H1 (cell line): ENCODE measurements around the gene PRDX2. TPM values are rescaled to one million over a fixed set of nuclear protein-coding genes. Genes with fewer than 3 reads are reported as not detected.

Experiments used
- ASH2L ChIP-seq: fragments of 200-600, 300-600 bp; sonication (generic); IDR thresholded peaks from one replicate; pipeline ENCODE4 v1.7.1; 2017; ENCODE audit warnings: low read length
- HDAC2 ChIP-seq, 2 experiments: fragments of 300-600 bp in 1 of 2; sonication (generic) in 1 of 2; IDR thresholded peaks; 2 replicates each; pipeline ENCODE4 v1.6.1; 2011 to 2012; ENCODE audit warnings: low read depth in 2 of 2, low read length in 2 of 2, mild to moderate bottlenecking in 2 of 2, moderate library complexity in 2 of 2, borderline replicate concordance in 1 of 2, inconsistent platforms in 1 of 2
- NANOG ChIP-seq: IDR thresholded peaks from 2 replicates; pipeline ENCODE4 v1.6.1; 2011; ENCODE audit warnings: low read length, low read depth, mild to moderate bottlenecking, inconsistent platforms; ENCODE audit not compliant: insufficient read depth, poor library complexity, severe bottlenecking
- PHF8 ChIP-seq: fragments of 200-600 bp; sonication (generic); conservative IDR thresholded peaks from 2 replicates; pipeline ENCODE4 v1.7.1; 2012; ENCODE audit warnings: low read depth, mild to moderate bottlenecking, inconsistent platforms, low read length, moderate library complexity
- SP1 ChIP-seq: IDR thresholded peaks from 2 replicates; pipeline ENCODE4 v1.6.1; 2011; ENCODE audit warnings: low read depth, low read length
- YY1 ChIP-seq: IDR thresholded peaks from 2 replicates; pipeline ENCODE4 v1.6.1; 2011; ENCODE audit warnings: low read depth, mild to moderate bottlenecking, low read length
- polyA plus RNA-seq, 7 experiments: library from polyadenylated mRNA; depleted of rRNA in 3 of 7; stranded (reverse) in 5 of 7; unstranded in 2 of 7; fragments of >200 nt in 5 of 7; fragments of 200-250 nt in 2 of 7; gene quantifications; 1 replicate in 5 of 7; 2 replicates in 1 of 7; 4 replicates in 1 of 7; pipeline versions ENCODE4 v1.2.1 to v1.2.3, GENCODE V29; 2011 to 2013; ENCODE audit warnings: missing spikeins in 2 of 7, mixed read lengths in 2 of 7
- total RNA-seq: library from RNA; stranded (reverse); fragmentation: NEBNext Ultra II Directional; extraction: Animal tissue kit (Norgen Biotek cat#: 25700); gene quantifications from 2 replicates; pipeline ENCODE4 v1.2.1, GENCODE V29; 2021
- TF ChIP-seq, protein P1 (sequence below): fragments of 300-600 bp; sonication (generic); IDR thresholded peaks from 2 replicates; pipeline ENCODE4 v1.7.1; 2012; ENCODE audit warnings: low read length, moderate library complexity, mild to moderate bottlenecking, inconsistent platforms; ENCODE audit not compliant: insufficient replicate concordance

PRDX2 gene
- total and polyA plus RNA-seq, 2 of the 8 experiments (the other 6 are each of a cell fraction or from before 2014, with no cell fraction given) = 380 to 748 TPM

DNA sequence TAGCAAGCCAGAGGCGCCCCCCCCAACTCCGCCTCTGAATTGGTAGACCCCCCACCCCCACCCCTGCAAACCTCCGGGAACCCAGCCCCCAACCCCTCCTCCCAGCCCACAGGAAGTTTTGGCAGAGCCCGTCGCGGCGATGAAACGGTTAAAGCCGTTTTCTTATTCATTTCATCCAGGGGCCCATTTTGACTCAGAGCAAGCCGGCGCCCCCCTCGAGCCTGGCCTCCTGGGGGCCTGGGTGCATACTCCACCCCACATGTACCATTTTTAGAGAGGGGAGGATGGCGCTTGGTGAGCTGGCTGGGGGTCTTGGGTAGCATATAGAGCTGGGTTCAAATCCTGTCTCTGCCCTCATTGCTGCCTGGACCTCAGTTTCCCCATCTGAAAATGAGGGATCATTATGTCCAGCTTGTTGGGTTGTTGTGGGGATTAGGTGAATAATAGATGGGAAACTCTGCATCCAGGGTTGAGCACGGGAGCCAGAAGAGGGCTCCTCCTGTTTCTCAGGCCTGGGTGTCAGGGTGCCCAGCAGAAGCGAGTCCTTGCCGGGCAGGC is 18.2 kb downstream of the PRDX2 start (continued):
- TF ChIP-seq, protein P1, sequence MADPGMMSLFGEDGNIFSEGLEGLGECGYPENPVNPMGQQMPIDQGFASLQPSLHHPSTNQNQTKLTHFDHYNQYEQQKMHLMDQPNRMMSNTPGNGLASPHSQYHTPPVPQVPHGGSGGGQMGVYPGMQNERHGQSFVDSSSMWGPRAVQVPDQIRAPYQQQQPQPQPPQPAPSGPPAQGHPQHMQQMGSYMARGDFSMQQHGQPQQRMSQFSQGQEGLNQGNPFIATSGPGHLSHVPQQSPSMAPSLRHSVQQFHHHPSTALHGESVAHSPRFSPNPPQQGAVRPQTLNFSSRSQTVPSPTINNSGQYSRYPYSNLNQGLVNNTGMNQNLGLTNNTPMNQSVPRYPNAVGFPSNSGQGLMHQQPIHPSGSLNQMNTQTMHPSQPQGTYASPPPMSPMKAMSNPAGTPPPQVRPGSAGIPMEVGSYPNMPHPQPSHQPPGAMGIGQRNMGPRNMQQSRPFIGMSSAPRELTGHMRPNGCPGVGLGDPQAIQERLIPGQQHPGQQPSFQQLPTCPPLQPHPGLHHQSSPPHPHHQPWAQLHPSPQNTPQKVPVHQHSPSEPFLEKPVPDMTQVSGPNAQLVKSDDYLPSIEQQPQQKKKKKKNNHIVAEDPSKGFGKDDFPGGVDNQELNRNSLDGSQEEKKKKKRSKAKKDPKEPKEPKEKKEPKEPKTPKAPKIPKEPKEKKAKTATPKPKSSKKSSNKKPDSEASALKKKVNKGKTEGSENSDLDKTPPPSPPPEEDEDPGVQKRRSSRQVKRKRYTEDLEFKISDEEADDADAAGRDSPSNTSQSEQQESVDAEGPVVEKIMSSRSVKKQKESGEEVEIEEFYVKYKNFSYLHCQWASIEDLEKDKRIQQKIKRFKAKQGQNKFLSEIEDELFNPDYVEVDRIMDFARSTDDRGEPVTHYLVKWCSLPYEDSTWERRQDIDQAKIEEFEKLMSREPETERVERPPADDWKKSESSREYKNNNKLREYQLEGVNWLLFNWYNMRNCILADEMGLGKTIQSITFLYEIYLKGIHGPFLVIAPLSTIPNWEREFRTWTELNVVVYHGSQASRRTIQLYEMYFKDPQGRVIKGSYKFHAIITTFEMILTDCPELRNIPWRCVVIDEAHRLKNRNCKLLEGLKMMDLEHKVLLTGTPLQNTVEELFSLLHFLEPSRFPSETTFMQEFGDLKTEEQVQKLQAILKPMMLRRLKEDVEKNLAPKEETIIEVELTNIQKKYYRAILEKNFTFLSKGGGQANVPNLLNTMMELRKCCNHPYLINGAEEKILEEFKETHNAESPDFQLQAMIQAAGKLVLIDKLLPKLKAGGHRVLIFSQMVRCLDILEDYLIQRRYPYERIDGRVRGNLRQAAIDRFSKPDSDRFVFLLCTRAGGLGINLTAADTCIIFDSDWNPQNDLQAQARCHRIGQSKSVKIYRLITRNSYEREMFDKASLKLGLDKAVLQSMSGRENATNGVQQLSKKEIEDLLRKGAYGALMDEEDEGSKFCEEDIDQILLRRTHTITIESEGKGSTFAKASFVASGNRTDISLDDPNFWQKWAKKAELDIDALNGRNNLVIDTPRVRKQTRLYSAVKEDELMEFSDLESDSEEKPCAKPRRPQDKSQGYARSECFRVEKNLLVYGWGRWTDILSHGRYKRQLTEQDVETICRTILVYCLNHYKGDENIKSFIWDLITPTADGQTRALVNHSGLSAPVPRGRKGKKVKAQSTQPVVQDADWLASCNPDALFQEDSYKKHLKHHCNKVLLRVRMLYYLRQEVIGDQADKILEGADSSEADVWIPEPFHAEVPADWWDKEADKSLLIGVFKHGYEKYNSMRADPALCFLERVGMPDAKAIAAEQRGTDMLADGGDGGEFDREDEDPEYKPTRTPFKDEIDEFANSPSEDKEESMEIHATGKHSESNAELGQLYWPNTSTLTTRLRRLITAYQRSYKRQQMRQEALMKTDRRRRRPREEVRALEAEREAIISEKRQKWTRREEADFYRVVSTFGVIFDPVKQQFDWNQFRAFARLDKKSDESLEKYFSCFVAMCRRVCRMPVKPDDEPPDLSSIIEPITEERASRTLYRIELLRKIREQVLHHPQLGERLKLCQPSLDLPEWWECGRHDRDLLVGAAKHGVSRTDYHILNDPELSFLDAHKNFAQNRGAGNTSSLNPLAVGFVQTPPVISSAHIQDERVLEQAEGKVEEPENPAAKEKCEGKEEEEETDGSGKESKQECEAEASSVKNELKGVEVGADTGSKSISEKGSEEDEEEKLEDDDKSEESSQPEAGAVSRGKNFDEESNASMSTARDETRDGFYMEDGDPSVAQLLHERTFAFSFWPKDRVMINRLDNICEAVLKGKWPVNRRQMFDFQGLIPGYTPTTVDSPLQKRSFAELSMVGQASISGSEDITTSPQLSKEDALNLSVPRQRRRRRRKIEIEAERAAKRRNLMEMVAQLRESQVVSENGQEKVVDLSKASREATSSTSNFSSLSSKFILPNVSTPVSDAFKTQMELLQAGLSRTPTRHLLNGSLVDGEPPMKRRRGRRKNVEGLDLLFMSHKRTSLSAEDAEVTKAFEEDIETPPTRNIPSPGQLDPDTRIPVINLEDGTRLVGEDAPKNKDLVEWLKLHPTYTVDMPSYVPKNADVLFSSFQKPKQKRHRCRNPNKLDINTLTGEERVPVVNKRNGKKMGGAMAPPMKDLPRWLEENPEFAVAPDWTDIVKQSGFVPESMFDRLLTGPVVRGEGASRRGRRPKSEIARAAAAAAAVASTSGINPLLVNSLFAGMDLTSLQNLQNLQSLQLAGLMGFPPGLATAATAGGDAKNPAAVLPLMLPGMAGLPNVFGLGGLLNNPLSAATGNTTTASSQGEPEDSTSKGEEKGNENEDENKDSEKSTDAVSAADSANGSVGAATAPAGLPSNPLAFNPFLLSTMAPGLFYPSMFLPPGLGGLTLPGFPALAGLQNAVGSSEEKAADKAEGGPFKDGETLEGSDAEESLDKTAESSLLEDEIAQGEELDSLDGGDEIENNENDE = no peak
- TF ChIP-seq YY1 (no peak), SP1 (no peak), PHF8 (no peak), HDAC2 (IDR thresholded peaks at IDR 0.05; ENCODE audit: borderline replicate concordance in 1 of 2, low read depth in 2 of 2, low read length in 2 of 2) (0 out of 4 replicates have a peak, but pooled peaks of 1 of the 2 experiments have one; percentile 15), ASH2L (no peak), NANOG (no peak)
